Inferior parietal cortex (tissue), 1 donor: ENCODE measurements around the gene CDHR2.

Experiments
- DNase-seq: peaks from one replicate; pipeline ENCODE4 v3.0.0-alpha.2; 2016; ENCODE audit errors: extremely low spot score

CDHR2 gene

GRCh38 chr5:176639208-176639607 is 90.1 kb downstream of the CDHR2 start:
- DNase-seq = no peak

GRCh38 chr5:176639981-176640380 is 90.8 kb downstream of the CDHR2 start:
- no peak for DNase-seq

GRCh38 chr5:176640616-176641015 is 91.5 kb downstream of the CDHR2 start:
- DNase-seq = no peak

GRCh38 chr5:176642675-176643490 is 93.7 kb downstream of the CDHR2 start:
- no peak for DNase-seq

GRCh38 chr5:176643491-176644219 is 94.5 kb downstream of the CDHR2 start:
- no peak for DNase-seq

GRCh38 chr5:176644294-176644693 is 95.2 kb downstream of the CDHR2 start:
- no peak for DNase-seq

GRCh38 chr5:176644878-176645670 is 95.9 kb downstream of the CDHR2 start:
- no peak for DNase-seq
